GM19043 (cell line): Measurements from ENCODE around the gene SCG2.
"Not testable (repeated sequence)": the region's sequence is repeated elsewhere in the genome, so short reads cannot be mapped to it uniquely, and the experiment has no call there.

Experiments
- ATAC-seq: cut with Tn5 transposase; IDR thresholded peaks from one replicate; pipeline ENCODE4 v1.9.1; 2021; ENCODE audit warnings: low read depth; ENCODE audit not compliant: unreplicated experiment

Gene SCG2

GRCh38 chr2:223613017-223613950, 11.1 kb upstream of the SCG2 start:
- ATAC-seq = no peak

- no peak for ATAC-seq
Observed at GRCh38 chr2:223612501-223612900, 10.3 kb upstream of the SCG2 start.

GRCh38 chr2:223611061-223611460, 8.9 kb upstream of the SCG2 start:
- no peak for ATAC-seq

- ATAC-seq = no peak
Observed at GRCh38 chr2:223607476-223607875, 5.3 kb upstream of the SCG2 start.

GRCh38 chr2:223606946-223607345, 4.8 kb upstream of the SCG2 start:
- no peak for ATAC-seq

GRCh38 chr2:223604231-223604630, 2.1 kb upstream of the SCG2 start:
- ATAC-seq = no peak

GRCh38 chr2:223602972-223603371, 811 bp upstream of the SCG2 start:
- no peak for ATAC-seq

GRCh38 chr2:223601018-223601417, 1.1 kb downstream of the SCG2 start:
- no peak for ATAC-seq

- no peak for ATAC-seq
Observed at GRCh38 chr2:223599640-223600380, 2.4 kb downstream of the SCG2 start.

GRCh38 chr2:223598994-223599639, 3.0 kb downstream of the SCG2 start:
- ATAC-seq = no peak

GRCh38 chr2:223597076-223597475, 5.1 kb downstream of the SCG2 start:
- ATAC-seq = no peak

GRCh38 chr2:223596208-223596607, 6.0 kb downstream of the SCG2 start:
- ATAC-seq = no peak

- no peak for ATAC-seq
Observed at GRCh38 chr2:223594831-223595230, 7.3 kb downstream of the SCG2 start.

GRCh38 chr2:223594259-223594658, 7.9 kb downstream of the SCG2 start:
- no peak for ATAC-seq

- not testable (repeated sequence) for ATAC-seq
Observed at GRCh38 chr2:223592689-223593088, 9.5 kb downstream of the SCG2 start.

- ATAC-seq = no peak
Observed at GRCh38 chr2:223591596-223591995, 10.6 kb downstream of the SCG2 start.

- no peak for ATAC-seq
Observed at GRCh38 chr2:223590964-223591363, 11.2 kb downstream of the SCG2 start.

GRCh38 chr2:223589901-223590300, 12.3 kb downstream of the SCG2 start:
- ATAC-seq = no peak

- ATAC-seq = no peak
Observed at GRCh38 chr2:223588251-223588650, 13.9 kb downstream of the SCG2 start.

- ATAC-seq = no peak
Observed at GRCh38 chr2:223587301-223587700, 14.9 kb downstream of the SCG2 start.

GRCh38 chr2:223586261-223586660, 15.9 kb downstream of the SCG2 start:
- ATAC-seq = no peak
